HepG2 (cell line): ENCODE measurements around the gene NID2. TPM values are rescaled to one million over a fixed set of nuclear protein-coding genes. Genes with fewer than 3 reads are reported as not detected.

ENCODE experiments used
- ATAC-seq: fragments of 200-7000 bp; cut with Tn5 transposase; 3 replicates; pipeline ENCODE4 v1.9.1; 2020; ENCODE audit warnings: mild to moderate bottlenecking, moderate library complexity
- BruUV-seq: library from RNA; stranded (reverse); fragments of 400-500 nt; replicated peaks from 2 replicates; lab custom pipeline; 2021; lab: Mats Ljungman, UMichigan
- CTCF ChIA-PET: fragments of 300-600 bp; formaldehyde crosslinking; extraction: SDS; loops from one replicate; lab custom pipeline; 2021; ENCODE audit warnings: low total read pairs, inconsistent platforms, low intra/inter-chr PET ratio; lab: Yijun Ruan, JAX
- POLR2A ChIA-PET: fragments of 350-600 bp; sonication (Branson Sonifier 250); formaldehyde crosslinking; loops from one replicate; lab custom pipeline; 2020; ENCODE audit warnings: antibody characterized with exemption, inconsistent platforms; lab: Yijun Ruan, JAX
- DNase-seq: peaks from one replicate; pipeline ENCODE4 v3.0.0-alpha.2; 2015; ENCODE audit warnings: low spot score
- FAIRE-seq: peaks from 3 replicates; lab custom pipeline; 2011; peaks lifted over from hg19 to GRCh38; lab: Jason Lieb, UNC
- H2AFZ ChIP-seq: one replicate; pipeline ENCODE4 v1.6.1; 2011; ENCODE audit warnings: low read length, inconsistent platforms
- H3K27ac ChIP-seq: fragments of 300-600 bp; 3 replicates; pipeline ENCODE4 v1.8.0; 2011; ENCODE audit warnings: mixed run types, mild to moderate bottlenecking, mixed read lengths, low read length, inconsistent platforms; ENCODE audit not compliant: insufficient read depth; ENCODE audit errors: extremely low read length
- H3K27me3 ChIP-seq, 2 experiments: fragments of 200-600 bp in 1 of 2; 2 replicates in 1 of 2; 3 replicates in 1 of 2; pipeline versions ENCODE4 v1.6.0 to v1.8.0; 2011; ENCODE audit warnings: low read length in 2 of 2, mild to moderate bottlenecking in 2 of 2, moderate library complexity in 2 of 2, inconsistent platforms in 1 of 2; ENCODE audit not compliant: insufficient read depth in 2 of 2, control insufficient read depth in 1 of 2
- H3K36me3 ChIP-seq, 2 experiments: fragments of 200-600 bp in 1 of 2; replicated peaks in 1 of 2; 2 replicates in 1 of 2; 3 replicates in 1 of 2; pipeline versions ENCODE4 v1.5.1 to v1.8.0; 2011; ENCODE audit warnings: low read length in 2 of 2, inconsistent platforms in 1 of 2; ENCODE audit not compliant: insufficient read depth in 2 of 2, control insufficient read depth in 1 of 2
- H3K4me1 ChIP-seq: 2 replicates; pipeline ENCODE4 v1.5.1; 2012; ENCODE audit warnings: low read length, inconsistent platforms; ENCODE audit not compliant: insufficient read depth
- H3K4me2 ChIP-seq: 2 replicates; pipeline ENCODE4 v1.6.0; 2011; ENCODE audit warnings: low read depth, low read length, inconsistent platforms
- H3K4me3 ChIP-seq, 3 experiments: fragments of 200-600 bp in 1 of 3; sonication (generic), shearing (Covaris generic) in 1 of 3; replicated peaks in 1 of 3; 2 replicates each; pipeline ENCODE4 v1.5.1; 2011 to 2016; ENCODE audit warnings: low read length in 3 of 3, inconsistent platforms in 2 of 3, low read depth in 2 of 3, mild to moderate bottlenecking in 2 of 3, control low read depth in 1 of 3, mixed read lengths in 1 of 3; ENCODE audit not compliant: insufficient read depth in 1 of 3
- H3K79me2 ChIP-seq: one replicate; pipeline ENCODE4 v1.6.1; 2011; ENCODE audit warnings: low read length, inconsistent platforms; ENCODE audit not compliant: insufficient read depth
- H3K9ac ChIP-seq: 2 replicates; pipeline ENCODE4 v1.6.0; 2011; ENCODE audit warnings: mild to moderate bottlenecking, low read depth, low read length, inconsistent platforms; ENCODE audit not compliant: insufficient read depth
- H3K9me3 ChIP-seq: 2 replicates; pipeline ENCODE4 v1.5.1; 2012; ENCODE audit warnings: mild to moderate bottlenecking, low read length
- H4K20me1 ChIP-seq: 2 replicates; pipeline ENCODE4 v1.6.0; 2011; ENCODE audit warnings: inconsistent platforms, mild to moderate bottlenecking, low read length, moderate library complexity; ENCODE audit not compliant: insufficient read depth
- CBX1 ChIP-seq: IDR thresholded peaks from one replicate; pipeline ENCODE4 v1.6.1; 2016; ENCODE audit warnings: antibody characterized with exemption, low read depth
- DNMT1 ChIP-seq: sonication (generic); formaldehyde crosslinking; IDR thresholded peaks from 2 replicates; pipeline ENCODE4 v1.5.1; 2020; ENCODE audit warnings: mild to moderate bottlenecking, missing genetic modification reagents
- EED ChIP-seq: sonication (generic); formaldehyde crosslinking; IDR thresholded peaks from 2 replicates; pipeline ENCODE4 v1.5.0; 2020; ENCODE audit warnings: mild to moderate bottlenecking, missing genetic modification reagents
- FOXC1 ChIP-seq: sonication (generic); formaldehyde crosslinking; IDR thresholded peaks from 2 replicates; pipeline ENCODE4 v1.8.0; 2022; ENCODE audit warnings: mild to moderate bottlenecking, missing genetic modification reagents, borderline replicate concordance
- FOXK1 ChIP-seq: sonication (generic); formaldehyde crosslinking; IDR thresholded peaks from 2 replicates; pipeline ENCODE4 v1.4.0; 2020; ENCODE audit warnings: low read depth, missing genetic modification reagents, borderline replicate concordance
- MIER3 ChIP-seq: IDR thresholded peaks from 2 replicates; pipeline ENCODE4 v1.6.1; 2016; ENCODE audit warnings: missing compliant biosample characterization, borderline replicate concordance
- ONECUT2 ChIP-seq: sonication (generic); formaldehyde crosslinking; IDR thresholded peaks from 2 replicates; pipeline ENCODE4 v1.4.0; 2020; ENCODE audit warnings: missing genetic modification reagents
- RELA ChIP-seq: sonication (generic); formaldehyde crosslinking; IDR thresholded peaks from 2 replicates; pipeline ENCODE4 v1.4.0; 2020; ENCODE audit warnings: missing genetic modification reagents
- ZNF550 ChIP-seq: sonication (generic); formaldehyde crosslinking; IDR thresholded peaks from 2 replicates; pipeline ENCODE4 v1.4.0; 2020; ENCODE audit warnings: mild to moderate bottlenecking, missing genetic modification reagents, borderline replicate concordance
- WGBS: methylation state at CpG from one replicate; pipeline ENCODE4 v1.1.6; 2017; ENCODE audit warnings: low lambda C conversion rate; 5-methylcytosine and 5-hydroxymethylcytosine counted together
- in situ Hi-C: cut with HindIII; loops from 2 replicates; pipeline ENCODE4 v1.10.0; 2017; ENCODE audit warnings: low pct_unique_long_range_greater_than_20kb; ENCODE audit not compliant: extremely low pct_ligation_motif_present
- intact Hi-C: fragments of 100-400 bp; cut with micrococcal nuclease; formaldehyde crosslinking; loops from one replicate; pipeline ENCODE4 v1.10.0; 2022; ENCODE audit not compliant: unreplicated experiment
- polyA plus RNA-seq, 8 experiments: library from polyadenylated mRNA; depleted of rRNA in 3 of 8; stranded (reverse) in 7 of 8; unstranded in 1 of 8; fragments of >200 nt; fragmentation: Illumina TruSeq in 4 of 8; extraction: Trizol in 4 of 8; gene quantifications; 2 replicates each; pipeline versions ENCODE4 v1.2.1 to v1.2.3, GENCODE V29; 2011 to 2016; ENCODE audit warnings: low read depth in 4 of 8, missing spikeins in 1 of 8, mixed read lengths in 1 of 8; ENCODE audit not compliant: insufficient read depth in 1 of 8
- total RNA-seq, 5 experiments: library from RNA; depleted of rRNA; stranded (reverse); fragments of >200 nt; fragmentation: Illumina TruSeq; extraction: Trizol; gene quantifications; 2 replicates each; pipeline ENCODE4 v1.2.3, GENCODE V29; 2016; ENCODE audit warnings: low read depth in 1 of 5
- TF ChIP-seq, protein P1 (sequence below): IDR thresholded peaks from 2 replicates; pipeline ENCODE4 v1.6.1; 2016; ENCODE audit warnings: low read depth
- TF ChIP-seq, protein P2 (sequence below): sonication (generic); formaldehyde crosslinking; IDR thresholded peaks from 2 replicates; pipeline ENCODE4 v1.8.0; 2022; ENCODE audit warnings: mild to moderate bottlenecking, missing genetic modification reagents; ENCODE audit not compliant: insufficient replicate concordance
- TF ChIP-seq, protein P3 (sequence below): sonication (generic); formaldehyde crosslinking; IDR thresholded peaks from 2 replicates; pipeline ENCODE4 v1.9.0; 2021; ENCODE audit warnings: missing genetic modification reagents, borderline replicate concordance
- TF ChIP-seq, protein P4 (sequence below), 2 experiments: sonication (generic) in 1 of 2; formaldehyde crosslinking in 1 of 2; IDR thresholded peaks; 2 replicates each; pipeline versions ENCODE4 v1.4.0 to v1.6.1; 2016 to 2020; ENCODE audit warnings: borderline replicate concordance in 1 of 2, low read depth in 1 of 2, mild to moderate bottlenecking in 1 of 2, missing genetic modification reagents in 1 of 2

NID2 gene
- total and polyA plus RNA-seq, 2 of the 13 experiments (the other 11 are each of a cell fraction or from before 2014, with no cell fraction given), result 0.11 TPM; not detected in 1

DNA sequence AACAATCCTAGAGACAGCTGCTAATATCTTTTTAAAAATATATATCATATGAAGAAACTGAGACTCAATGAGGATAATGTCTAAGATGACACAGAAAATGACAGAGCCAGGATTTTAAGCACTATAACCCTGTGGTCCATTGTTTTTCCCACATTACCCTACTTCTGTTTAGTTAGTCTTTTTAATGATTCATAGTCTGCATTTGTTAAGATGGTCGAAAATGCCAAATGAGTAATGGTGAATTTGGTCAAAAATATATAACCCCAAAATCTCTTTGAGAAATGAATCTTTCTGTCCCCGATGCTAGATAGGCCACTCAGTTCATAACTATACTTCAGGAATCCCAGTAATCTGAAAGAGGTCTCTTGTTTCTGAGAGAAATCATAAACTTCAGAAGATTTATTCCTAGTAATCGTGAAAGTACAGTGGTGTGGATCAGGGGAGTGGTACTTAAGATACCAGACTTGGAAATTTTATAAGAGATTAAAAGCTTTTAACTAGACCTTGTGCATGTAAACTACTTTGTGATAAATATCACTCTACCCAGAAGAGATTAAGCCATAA lies 68.8 kb downstream of the NID2 start:
- no TSS peak for BruUV-seq
- in situ Hi-C loops, result no loop called here
- H3K27ac ChIP-seq, result no peak overlapping the region
- TF ChIP-seq FOXC1 (CRISPR knock-in tag) (no peak), FOXK1 (CRISPR knock-in tag) (no peak), DNMT1 (CRISPR knock-in tag) (no peak), ONECUT2 (CRISPR knock-in tag) (no peak), RELA (no peak), CBX1 (no peak), MIER3 (CRISPR knock-in tag) (no peak), ZNF550 (CRISPR knock-in tag) (no peak), EED (CRISPR knock-in tag) (no peak)
- TF ChIP-seq, protein P1, sequence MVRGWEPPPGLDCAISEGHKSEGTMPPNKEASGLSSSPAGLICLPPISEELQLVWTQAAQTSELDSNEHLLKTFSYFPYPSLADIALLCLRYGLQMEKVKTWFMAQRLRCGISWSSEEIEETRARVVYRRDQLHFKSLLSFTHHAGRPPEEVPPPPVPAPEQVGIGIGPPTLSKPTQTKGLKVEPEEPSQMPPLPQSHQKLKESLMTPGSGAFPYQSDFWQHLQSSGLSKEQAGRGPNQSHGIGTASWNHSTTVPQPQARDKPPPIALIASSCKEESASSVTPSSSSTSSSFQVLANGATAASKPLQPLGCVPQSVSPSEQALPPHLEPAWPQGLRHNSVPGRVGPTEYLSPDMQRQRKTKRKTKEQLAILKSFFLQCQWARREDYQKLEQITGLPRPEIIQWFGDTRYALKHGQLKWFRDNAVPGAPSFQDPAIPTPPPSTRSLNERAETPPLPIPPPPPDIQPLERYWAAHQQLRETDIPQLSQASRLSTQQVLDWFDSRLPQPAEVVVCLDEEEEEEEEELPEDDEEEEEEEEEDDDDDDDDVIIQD (CRISPR knock-in tag), result no peak
- TF ChIP-seq, protein P2, sequence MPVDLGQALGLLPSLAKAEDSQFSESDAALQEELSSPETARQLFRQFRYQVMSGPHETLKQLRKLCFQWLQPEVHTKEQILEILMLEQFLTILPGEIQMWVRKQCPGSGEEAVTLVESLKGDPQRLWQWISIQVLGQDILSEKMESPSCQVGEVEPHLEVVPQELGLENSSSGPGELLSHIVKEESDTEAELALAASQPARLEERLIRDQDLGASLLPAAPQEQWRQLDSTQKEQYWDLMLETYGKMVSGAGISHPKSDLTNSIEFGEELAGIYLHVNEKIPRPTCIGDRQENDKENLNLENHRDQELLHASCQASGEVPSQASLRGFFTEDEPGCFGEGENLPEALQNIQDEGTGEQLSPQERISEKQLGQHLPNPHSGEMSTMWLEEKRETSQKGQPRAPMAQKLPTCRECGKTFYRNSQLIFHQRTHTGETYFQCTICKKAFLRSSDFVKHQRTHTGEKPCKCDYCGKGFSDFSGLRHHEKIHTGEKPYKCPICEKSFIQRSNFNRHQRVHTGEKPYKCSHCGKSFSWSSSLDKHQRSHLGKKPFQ (CRISPR knock-in tag), result no peak
- TF ChIP-seq, protein P3, sequence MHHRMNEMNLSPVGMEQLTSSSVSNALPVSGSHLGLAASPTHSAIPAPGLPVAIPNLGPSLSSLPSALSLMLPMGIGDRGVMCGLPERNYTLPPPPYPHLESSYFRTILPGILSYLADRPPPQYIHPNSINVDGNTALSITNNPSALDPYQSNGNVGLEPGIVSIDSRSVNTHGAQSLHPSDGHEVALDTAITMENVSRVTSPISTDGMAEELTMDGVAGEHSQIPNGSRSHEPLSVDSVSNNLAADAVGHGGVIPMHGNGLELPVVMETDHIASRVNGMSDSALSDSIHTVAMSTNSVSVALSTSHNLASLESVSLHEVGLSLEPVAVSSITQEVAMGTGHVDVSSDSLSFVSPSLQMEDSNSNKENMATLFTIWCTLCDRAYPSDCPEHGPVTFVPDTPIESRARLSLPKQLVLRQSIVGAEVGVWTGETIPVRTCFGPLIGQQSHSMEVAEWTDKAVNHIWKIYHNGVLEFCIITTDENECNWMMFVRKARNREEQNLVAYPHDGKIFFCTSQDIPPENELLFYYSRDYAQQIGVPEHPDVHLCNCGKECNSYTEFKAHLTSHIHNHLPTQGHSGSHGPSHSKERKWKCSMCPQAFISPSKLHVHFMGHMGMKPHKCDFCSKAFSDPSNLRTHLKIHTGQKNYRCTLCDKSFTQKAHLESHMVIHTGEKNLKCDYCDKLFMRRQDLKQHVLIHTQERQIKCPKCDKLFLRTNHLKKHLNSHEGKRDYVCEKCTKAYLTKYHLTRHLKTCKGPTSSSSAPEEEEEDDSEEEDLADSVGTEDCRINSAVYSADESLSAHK (CRISPR knock-in tag), result no peak
- TF ChIP-seq, protein P4, sequence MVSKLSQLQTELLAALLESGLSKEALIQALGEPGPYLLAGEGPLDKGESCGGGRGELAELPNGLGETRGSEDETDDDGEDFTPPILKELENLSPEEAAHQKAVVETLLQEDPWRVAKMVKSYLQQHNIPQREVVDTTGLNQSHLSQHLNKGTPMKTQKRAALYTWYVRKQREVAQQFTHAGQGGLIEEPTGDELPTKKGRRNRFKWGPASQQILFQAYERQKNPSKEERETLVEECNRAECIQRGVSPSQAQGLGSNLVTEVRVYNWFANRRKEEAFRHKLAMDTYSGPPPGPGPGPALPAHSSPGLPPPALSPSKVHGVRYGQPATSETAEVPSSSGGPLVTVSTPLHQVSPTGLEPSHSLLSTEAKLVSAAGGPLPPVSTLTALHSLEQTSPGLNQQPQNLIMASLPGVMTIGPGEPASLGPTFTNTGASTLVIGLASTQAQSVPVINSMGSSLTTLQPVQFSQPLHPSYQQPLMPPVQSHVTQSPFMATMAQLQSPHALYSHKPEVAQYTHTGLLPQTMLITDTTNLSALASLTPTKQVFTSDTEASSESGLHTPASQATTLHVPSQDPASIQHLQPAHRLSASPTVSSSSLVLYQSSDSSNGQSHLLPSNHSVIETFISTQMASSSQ (IDR thresholded peaks at IDR 0.05; ENCODE audit: low read depth), result no peak
- TF ChIP-seq, protein P4 (CRISPR knock-in tag; IDR thresholded peaks at IDR 0.05; ENCODE audit: borderline replicate concordance), result no peak

More for the DNA sequence above, 68.8 kb downstream of the NID2 start:
- H3K9me3 ChIP-seq, result no peaks in the 10 kb centered on the region
- no peak overlapping the region for H2AFZ ChIP-seq
- H3K79me2 ChIP-seq, result peaks cover 3% of the 10 kb centered on the region
- peaks cover 15 to 68% of the 10 kb centered on the region in 2 experiments for H3K36me3 ChIP-seq
- 99% methylated on average over 3 of the region's 3 CpGs for WGBS
- intact Hi-C loops, result no loop called here
- ChIA-PET CTCF (no interaction called here), POLR2A (no interaction called here)
- DNase-seq (no peak), ATAC-seq (no peak), FAIRE-seq (no peak)
- no peak overlapping the region for H3K4me2 ChIP-seq
- no peaks in the 10 kb centered on the region for H3K27me3 ChIP-seq
- no peaks in the 10 kb centered on the region for H3K4me1 ChIP-seq
- H3K4me3 ChIP-seq, result no peak overlapping the region
- H4K20me1 ChIP-seq, result no peaks in the 10 kb centered on the region
- no peak overlapping the region for H3K9ac ChIP-seq
